ENCODE data around the gene LRRC43.

- TF ChIP-seq GATA2 (IDR thresholded peaks at IDR 0.05; ENCODE audit: low read depth, low read length): no peak
- TF ChIP-seq GATA3 (IDR thresholded peaks at IDR 0.05; ENCODE audit: low read depth, low read length): no peak
Measured at GRCh38 chr12:122250047-122250446, 67.1 kb downstream of the LRRC43 start.

Data from SH-SY5Y (cell line).